WTC11 (cell line): Measurements from ENCODE around the gene CRAMP1. TPM values are rescaled to one million over a fixed set of nuclear protein-coding genes. Genes with fewer than 3 reads are reported as not detected.

Experiments used
- ATAC-seq: fragments of 200-7000 bp; cut with Tn5 transposase; 2 replicates; pipeline ENCODE4 v1.10.0; 2021; ENCODE audit warnings: mild to moderate bottlenecking, moderate library complexity
- CTCF ChIA-PET: fragments of 300-600 bp; sonication (Branson Sonifier 250); formaldehyde crosslinking; loops from one replicate; lab custom pipeline; 2021; ENCODE audit warnings: antibody characterized with exemption; lab: Charles Lee
- POLR2A ChIA-PET: fragments of 350-600 bp; sonication (Branson Sonifier 250); formaldehyde crosslinking; loops from one replicate; lab custom pipeline; 2021; ENCODE audit warnings: antibody characterized with exemption; lab: Charles Lee
- DNase-seq: peaks from one replicate; pipeline ENCODE4 v3.0.0; 2021; ENCODE audit warnings: low spot score
- H3K27ac Mint-ChIP-seq: 2 replicates; pipeline ENCODE4 v1.8.0; 2021; ENCODE audit warnings: mixed read lengths
- H3K27me3 Mint-ChIP-seq: 2 replicates; pipeline ENCODE4 v1.8.0; 2021; ENCODE audit warnings: low read depth, mild to moderate bottlenecking, moderate library complexity, mixed read lengths
- H3K36me3 Mint-ChIP-seq: 2 replicates; pipeline ENCODE4 v1.8.0; 2021; ENCODE audit warnings: mixed read lengths
- H3K4me1 Mint-ChIP-seq: 2 replicates; pipeline ENCODE4 v1.8.0; 2022; ENCODE audit warnings: mixed read lengths
- H3K4me3 Mint-ChIP-seq: 2 replicates; pipeline ENCODE4 v1.8.0; 2021; ENCODE audit warnings: mild to moderate bottlenecking, moderate library complexity, mixed read lengths
- H3K9me3 Mint-ChIP-seq: 2 replicates; pipeline ENCODE4 v1.8.0; 2021; ENCODE audit warnings: mixed read lengths
- JUN ChIP-seq: sonication (generic); formaldehyde crosslinking; IDR thresholded peaks from 2 replicates; pipeline ENCODE4 v1.8.0; 2023; ENCODE audit warnings: mild to moderate bottlenecking, missing genetic modification reagents
- NFATC4 ChIP-seq: fragments of 250-450 bp; sonication (Bioruptor Pico); IDR thresholded peaks from 2 replicates; pipeline ENCODE4 v1.9.0; 2021; ENCODE audit warnings: mild to moderate bottlenecking
- RORB ChIP-seq: fragments of 250-450 bp; sonication (Bioruptor Pico); IDR thresholded peaks from 2 replicates; pipeline ENCODE4 v1.9.0; 2021; ENCODE audit warnings: mild to moderate bottlenecking
- SOX15 ChIP-seq: fragments of 250-450 bp; sonication (Bioruptor Pico); IDR thresholded peaks from 2 replicates; pipeline ENCODE4 v1.9.0; 2021; ENCODE audit warnings: mild to moderate bottlenecking
- TCF7 ChIP-seq: sonication (generic); formaldehyde crosslinking; IDR thresholded peaks from 2 replicates; pipeline ENCODE4 v1.8.0; 2022; ENCODE audit warnings: mild to moderate bottlenecking, low read depth, missing genetic modification reagents, moderate library complexity
- TEAD4 ChIP-seq: sonication (generic); formaldehyde crosslinking; IDR thresholded peaks from 2 replicates; pipeline ENCODE4 v1.8.0; 2022; ENCODE audit warnings: mild to moderate bottlenecking, missing genetic modification reagents
- ZNF396 ChIP-seq: fragments of 250-450 bp; sonication (Bioruptor Pico); IDR thresholded peaks from 2 replicates; pipeline ENCODE4 v1.8.0; 2021; ENCODE audit warnings: mild to moderate bottlenecking, moderate library complexity, borderline replicate concordance
- ZNF423 ChIP-seq: fragments of 250-450 bp; sonication (Bioruptor Pico); IDR thresholded peaks from 2 replicates; pipeline ENCODE4 v2.1.2; 2022; ENCODE audit warnings: mild to moderate bottlenecking, moderate library complexity
- total RNA-seq: library from RNA; stranded (reverse); gene quantifications from 3 replicates; pipeline ENCODE4 v1.2.3, GENCODE V29; 2021
- TF ChIP-seq, protein P1 (sequence below): sonication (generic); formaldehyde crosslinking; IDR thresholded peaks from 2 replicates; pipeline ENCODE4 v1.8.0; 2022; ENCODE audit warnings: mild to moderate bottlenecking, missing genetic modification reagents
- TF ChIP-seq, protein P2 (sequence below): sonication (generic); formaldehyde crosslinking; IDR thresholded peaks from 2 replicates; pipeline ENCODE4 v1.8.0; 2023; ENCODE audit warnings: mild to moderate bottlenecking, missing genetic modification reagents
- TF ChIP-seq, protein P3 (sequence below): sonication (generic); formaldehyde crosslinking; IDR thresholded peaks from 2 replicates; pipeline ENCODE4 v1.8.1; 2023; ENCODE audit warnings: mild to moderate bottlenecking, moderate library complexity, missing genetic modification reagents
- TF ChIP-seq, protein P4 (sequence below): sonication (generic); formaldehyde crosslinking; IDR thresholded peaks from 2 replicates; pipeline ENCODE4 v1.8.1; 2022; ENCODE audit warnings: missing genetic modification reagents, borderline replicate concordance
- TF ChIP-seq, protein P5 (sequence below): fragments of 250-450 bp; sonication (Bioruptor Pico); IDR thresholded peaks from 2 replicates; pipeline ENCODE4 v2.1.2; 2022; ENCODE audit warnings: mild to moderate bottlenecking, moderate library complexity

CRAMP1 gene
- total RNA-seq, 1 experiment from 2014 or later = 27.4 TPM

DNA sequence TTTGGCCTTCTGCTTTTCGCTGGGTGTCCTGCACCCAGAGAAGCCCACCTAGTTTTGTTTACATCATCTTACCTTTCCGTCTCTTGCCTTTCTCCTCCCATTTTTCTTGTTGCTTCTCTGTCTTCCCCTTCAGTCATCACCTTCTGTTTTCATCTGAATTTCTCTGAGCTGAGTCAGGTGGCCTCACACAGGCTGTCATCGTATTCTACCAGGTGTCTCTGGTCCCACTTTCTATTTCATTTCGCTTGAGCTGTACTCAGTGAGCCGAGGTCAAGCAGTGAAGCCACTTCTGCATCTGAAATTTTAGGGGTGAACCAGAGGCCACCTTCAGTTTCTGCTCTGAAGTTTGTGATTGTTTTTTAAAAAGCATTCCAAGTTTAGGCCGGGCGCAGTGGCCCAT, 9.7 kb downstream of the CRAMP1 start:
- ChIA-PET CTCF (no interaction called here), POLR2A (interaction anchor here (0.8 kb wide), 1 partner anchor 73 kb away, joined by 3 read pairs; no protein-coding TSS in a partner anchor)
- Mint-ChIP-seq H3K9me3 (no peaks in the 10 kb centered on the region), H3K27ac (peak overlapping the region; percentile 57; the same call in 1 of the 2 replicates), H3K36me3 (peaks cover 17% of the 10 kb centered on the region), H3K27me3 (no peaks in the 10 kb centered on the region), H3K4me1 (no peaks in the 10 kb centered on the region)
- DNase-seq = no peak
- TF ChIP-seq ZNF396 = no peak
- TF ChIP-seq, protein P1, sequence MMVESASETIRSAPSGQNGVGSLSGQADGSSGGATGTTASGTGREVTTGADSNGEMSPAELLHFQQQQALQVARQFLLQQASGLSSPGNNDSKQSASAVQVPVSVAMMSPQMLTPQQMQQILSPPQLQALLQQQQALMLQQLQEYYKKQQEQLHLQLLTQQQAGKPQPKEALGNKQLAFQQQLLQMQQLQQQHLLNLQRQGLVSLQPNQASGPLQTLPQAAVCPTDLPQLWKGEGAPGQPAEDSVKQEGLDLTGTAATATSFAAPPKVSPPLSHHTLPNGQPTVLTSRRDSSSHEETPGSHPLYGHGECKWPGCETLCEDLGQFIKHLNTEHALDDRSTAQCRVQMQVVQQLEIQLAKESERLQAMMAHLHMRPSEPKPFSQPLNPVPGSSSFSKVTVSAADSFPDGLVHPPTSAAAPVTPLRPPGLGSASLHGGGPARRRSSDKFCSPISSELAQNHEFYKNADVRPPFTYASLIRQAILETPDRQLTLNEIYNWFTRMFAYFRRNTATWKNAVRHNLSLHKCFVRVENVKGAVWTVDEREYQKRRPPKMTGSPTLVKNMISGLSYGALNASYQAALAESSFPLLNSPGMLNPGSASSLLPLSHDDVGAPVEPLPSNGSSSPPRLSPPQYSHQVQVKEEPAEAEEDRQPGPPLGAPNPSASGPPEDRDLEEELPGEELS = no peak
- TF ChIP-seq, protein P2, sequence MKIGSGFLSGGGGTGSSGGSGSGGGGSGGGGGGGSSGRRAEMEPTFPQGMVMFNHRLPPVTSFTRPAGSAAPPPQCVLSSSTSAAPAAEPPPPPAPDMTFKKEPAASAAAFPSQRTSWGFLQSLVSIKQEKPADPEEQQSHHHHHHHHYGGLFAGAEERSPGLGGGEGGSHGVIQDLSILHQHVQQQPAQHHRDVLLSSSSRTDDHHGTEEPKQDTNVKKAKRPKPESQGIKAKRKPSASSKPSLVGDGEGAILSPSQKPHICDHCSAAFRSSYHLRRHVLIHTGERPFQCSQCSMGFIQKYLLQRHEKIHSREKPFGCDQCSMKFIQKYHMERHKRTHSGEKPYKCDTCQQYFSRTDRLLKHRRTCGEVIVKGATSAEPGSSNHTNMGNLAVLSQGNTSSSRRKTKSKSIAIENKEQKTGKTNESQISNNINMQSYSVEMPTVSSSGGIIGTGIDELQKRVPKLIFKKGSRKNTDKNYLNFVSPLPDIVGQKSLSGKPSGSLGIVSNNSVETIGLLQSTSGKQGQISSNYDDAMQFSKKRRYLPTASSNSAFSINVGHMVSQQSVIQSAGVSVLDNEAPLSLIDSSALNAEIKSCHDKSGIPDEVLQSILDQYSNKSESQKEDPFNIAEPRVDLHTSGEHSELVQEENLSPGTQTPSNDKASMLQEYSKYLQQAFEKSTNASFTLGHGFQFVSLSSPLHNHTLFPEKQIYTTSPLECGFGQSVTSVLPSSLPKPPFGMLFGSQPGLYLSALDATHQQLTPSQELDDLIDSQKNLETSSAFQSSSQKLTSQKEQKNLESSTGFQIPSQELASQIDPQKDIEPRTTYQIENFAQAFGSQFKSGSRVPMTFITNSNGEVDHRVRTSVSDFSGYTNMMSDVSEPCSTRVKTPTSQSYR (CRISPR knock-in tag) = no peak
- TF ChIP-seq TEAD4 (CRISPR knock-in tag) = no peak
- TF ChIP-seq ZNF423 = no peak
- TF ChIP-seq TCF7 (CRISPR knock-in tag) = no peak
- TF ChIP-seq, protein P3, sequence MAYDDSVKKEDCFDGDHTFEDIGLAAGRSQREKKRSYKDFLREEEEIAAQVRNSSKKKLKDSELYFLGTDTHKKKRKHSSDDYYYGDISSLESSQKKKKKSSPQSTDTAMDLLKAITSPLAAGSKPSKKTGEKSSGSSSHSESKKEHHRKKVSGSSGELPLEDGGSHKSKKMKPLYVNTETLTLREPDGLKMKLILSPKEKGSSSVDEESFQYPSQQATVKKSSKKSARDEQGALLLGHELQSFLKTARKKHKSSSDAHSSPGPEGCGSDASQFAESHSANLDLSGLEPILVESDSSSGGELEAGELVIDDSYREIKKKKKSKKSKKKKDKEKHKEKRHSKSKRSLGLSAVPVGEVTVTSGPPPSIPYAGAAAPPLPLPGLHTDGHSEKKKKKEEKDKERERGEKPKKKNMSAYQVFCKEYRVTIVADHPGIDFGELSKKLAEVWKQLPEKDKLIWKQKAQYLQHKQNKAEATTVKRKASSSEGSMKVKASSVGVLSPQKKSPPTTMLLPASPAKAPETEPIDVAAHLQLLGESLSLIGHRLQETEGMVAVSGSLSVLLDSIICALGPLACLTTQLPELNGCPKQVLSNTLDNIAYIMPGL (CRISPR knock-in tag) = no peak
- TF ChIP-seq, all 79 proteins: peak for 0
- H3K4me3 Mint-ChIP-seq = no peak overlapping the region
- ATAC-seq = no peak

DNA sequence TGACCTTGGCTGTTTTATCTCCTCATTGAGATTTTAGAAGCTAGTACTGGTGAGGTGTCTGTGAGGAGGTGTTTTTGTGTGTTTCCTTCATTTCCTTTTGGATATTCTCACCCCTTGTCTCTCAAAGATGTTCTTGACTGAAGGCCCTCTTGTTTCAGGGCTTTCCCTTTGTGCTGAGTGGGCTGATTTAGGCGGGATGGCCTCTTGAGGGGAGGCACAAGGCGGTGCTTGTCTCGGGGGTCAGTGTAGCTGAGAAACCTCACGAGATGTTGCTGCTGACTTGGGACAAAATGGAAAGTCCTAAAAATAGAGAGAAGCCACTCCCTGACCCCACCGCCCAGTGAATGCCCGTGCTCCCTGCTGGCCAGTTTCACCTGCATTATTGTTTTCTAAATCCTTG, 14.2 kb downstream of the CRAMP1 start:
- H3K4me3 Mint-ChIP-seq = no peak overlapping the region
- no peaks in the 10 kb centered on the region for H3K4me1 Mint-ChIP-seq
- H3K27ac Mint-ChIP-seq = no peak overlapping the region
- ChIA-PET CTCF (no interaction called here), POLR2A (interaction anchor here (0.6 kb wide), 1 partner anchor 442 kb away, joined by 3 read pairs; no protein-coding TSS in a partner anchor)
- H3K36me3 Mint-ChIP-seq = peaks cover 18% of the 10 kb centered on the region
- ATAC-seq (no peak), DNase-seq (no peak)
- H3K27me3 Mint-ChIP-seq = no peaks in the 10 kb centered on the region
- H3K9me3 Mint-ChIP-seq = no peaks in the 10 kb centered on the region
- TF ChIP-seq SOX15 (CRISPR knock-in tag) (no peak), JUN (CRISPR knock-in tag) (no peak), RORB (CRISPR knock-in tag) (no peak)
- TF ChIP-seq, protein P4, sequence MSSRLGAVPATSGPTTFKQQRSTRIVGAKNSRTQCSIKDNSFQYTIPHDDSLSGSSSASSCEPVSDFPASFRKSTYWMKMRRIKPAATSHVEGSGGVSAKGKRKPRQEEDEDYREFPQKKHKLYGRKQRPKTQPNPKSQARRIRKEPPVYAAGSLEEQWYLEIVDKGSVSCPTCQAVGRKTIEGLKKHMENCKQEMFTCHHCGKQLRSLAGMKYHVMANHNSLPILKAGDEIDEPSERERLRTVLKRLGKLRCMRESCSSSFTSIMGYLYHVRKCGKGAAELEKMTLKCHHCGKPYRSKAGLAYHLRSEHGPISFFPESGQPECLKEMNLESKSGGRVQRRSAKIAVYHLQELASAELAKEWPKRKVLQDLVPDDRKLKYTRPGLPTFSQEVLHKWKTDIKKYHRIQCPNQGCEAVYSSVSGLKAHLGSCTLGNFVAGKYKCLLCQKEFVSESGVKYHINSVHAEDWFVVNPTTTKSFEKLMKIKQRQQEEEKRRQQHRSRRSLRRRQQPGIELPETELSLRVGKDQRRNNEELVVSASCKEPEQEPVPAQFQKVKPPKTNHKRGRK (CRISPR knock-in tag) = no peak
- TF ChIP-seq, protein P5, sequence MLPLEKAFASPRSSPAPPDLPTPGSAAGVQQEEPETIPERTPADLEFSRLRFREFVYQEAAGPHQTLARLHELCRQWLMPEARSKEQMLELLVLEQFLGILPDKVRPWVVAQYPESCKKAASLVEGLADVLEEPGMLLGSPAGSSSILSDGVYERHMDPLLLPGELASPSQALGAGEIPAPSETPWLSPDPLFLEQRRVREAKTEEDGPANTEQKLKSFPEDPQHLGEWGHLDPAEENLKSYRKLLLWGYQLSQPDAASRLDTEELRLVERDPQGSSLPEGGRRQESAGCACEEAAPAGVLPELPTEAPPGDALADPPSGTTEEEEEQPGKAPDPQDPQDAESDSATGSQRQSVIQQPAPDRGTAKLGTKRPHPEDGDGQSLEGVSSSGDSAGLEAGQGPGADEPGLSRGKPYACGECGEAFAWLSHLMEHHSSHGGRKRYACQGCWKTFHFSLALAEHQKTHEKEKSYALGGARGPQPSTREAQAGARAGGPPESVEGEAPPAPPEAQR (CRISPR knock-in tag) = no peak

DNA sequence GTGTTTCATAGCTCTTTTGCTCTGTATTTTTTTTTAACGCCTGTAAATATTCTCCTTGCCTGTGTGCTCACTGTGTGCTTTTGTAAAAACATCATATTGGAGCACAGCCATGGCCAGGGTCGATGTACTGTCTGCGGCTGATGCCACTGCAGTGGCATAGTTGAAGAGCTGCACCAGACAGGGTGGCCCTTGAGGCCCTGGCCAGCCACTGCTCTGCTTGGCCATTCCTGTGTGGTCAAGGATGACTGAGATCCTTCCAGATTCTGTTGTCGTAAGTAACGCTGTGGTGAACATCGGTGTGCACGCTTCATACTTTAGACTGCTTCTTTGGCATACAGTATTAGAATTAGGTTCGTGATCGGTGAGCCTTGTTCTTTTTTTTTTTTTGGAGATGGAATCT, 14.6 kb downstream of the CRAMP1 start:
- Mint-ChIP-seq H3K9me3 (no peaks in the 10 kb centered on the region), H3K27ac (no peak overlapping the region), H3K4me3 (no peak overlapping the region), H3K4me1 (no peaks in the 10 kb centered on the region), H3K36me3 (peaks cover 18% of the 10 kb centered on the region), H3K27me3 (no peaks in the 10 kb centered on the region)
- no peak for ATAC-seq
- DNase-seq = no peak
- ChIA-PET POLR2A (interaction anchor here (0.6 kb wide), 1 partner anchor 441 kb away, joined by 3 read pairs; no protein-coding TSS in a partner anchor), CTCF (no interaction called here)
- TF ChIP-seq NFATC4 = no peak
- TF ChIP-seq JUN (CRISPR knock-in tag) = no peak
